Upper lobe of right lung (tissue), 1 donor: ENCODE results near the gene SLFN12. TPM values are rescaled to one million over a fixed set of nuclear protein-coding genes. Genes with fewer than 3 reads are reported as not detected.
"Not testable (repeated sequence)": the region's sequence is repeated elsewhere in the genome, so short reads cannot be mapped to it uniquely, and the experiment has no call there.

ENCODE experiments used
- ATAC-seq: fragments of 200-7000 bp; cut with Tn5 transposase; one replicate; pipeline ENCODE4 v1.9.1; 2020; ENCODE audit warnings: mild to moderate bottlenecking, moderate library complexity
- DNase-seq: peaks from one replicate; pipeline ENCODE4 v3.0.0-alpha.2; 2020
- H3K27ac ChIP-seq: fragments of 200-600 bp; one replicate; pipeline ENCODE4 v1.8.0; 2022
- H3K27me3 ChIP-seq: fragments of 200-600 bp; one replicate; pipeline ENCODE4 v1.8.0; 2022; ENCODE audit warnings: mild to moderate bottlenecking
- H3K36me3 ChIP-seq: fragments of 200-600 bp; one replicate; pipeline ENCODE4 v1.8.0; 2022
- H3K4me1 ChIP-seq: fragments of 200-600 bp; one replicate; pipeline ENCODE4 v1.8.0; 2022
- H3K4me3 ChIP-seq: fragments of 200-600 bp; one replicate; pipeline ENCODE4 v1.8.0; 2022; ENCODE audit warnings: mild to moderate bottlenecking
- H3K9me3 ChIP-seq: fragments of 200-600 bp; one replicate; pipeline ENCODE4 v1.8.0; 2022
- intact Hi-C: fragments of 100-400 bp; cut with DNase I; formaldehyde crosslinking; loops from one replicate; pipeline ENCODE4 v1.11.0; 2022
- total RNA-seq: library from RNA; stranded (reverse); fragmentation: NEBNext Ultra II Directional; extraction: Animal tissue kit (Norgen Biotek cat#: 25700); gene quantifications from one replicate; pipeline ENCODE4 v1.2.1, GENCODE V29; 2021
- TF ChIP-seq, protein P1 (sequence below): fragments of 200-600 bp; IDR thresholded peaks from one replicate; pipeline ENCODE4 v1.8.0; 2022; ENCODE audit warnings: antibody characterized with exemption
- donor health status: DM: no; HTN: yes; CAD: no; lungs with severe emphysema.

Gene SLFN12
- total RNA-seq, 1 donor from 2014 or later: 12.4 TPM

DNA sequence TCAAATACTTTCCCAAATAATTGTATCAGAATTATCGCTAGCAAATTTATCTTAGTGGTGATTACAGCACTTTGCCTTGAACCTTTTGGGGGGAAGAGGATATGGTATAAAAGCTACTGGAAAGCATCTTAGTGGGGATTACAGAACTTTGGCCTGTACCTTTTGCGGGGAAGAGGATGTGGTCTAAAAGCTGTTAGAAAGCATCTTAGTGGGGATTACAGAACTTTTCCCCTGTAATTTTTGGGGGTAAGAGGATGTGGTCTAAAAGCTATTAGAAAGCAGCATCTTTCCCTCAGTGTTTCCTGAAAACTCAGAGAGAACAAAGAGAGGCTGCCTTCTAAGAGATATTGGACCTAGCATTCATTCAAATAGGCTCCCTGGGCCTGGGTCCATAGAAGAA, 4.1 kb downstream of the SLFN12 start:
- H3K36me3 ChIP-seq: no peaks in the 10 kb centered on the region
- intact Hi-C loops: no loop called here
- H3K27me3 ChIP-seq: no peaks in the 10 kb centered on the region
- H3K4me1 ChIP-seq: peaks cover 19% of the 10 kb centered on the region
- TF ChIP-seq, protein P1, sequence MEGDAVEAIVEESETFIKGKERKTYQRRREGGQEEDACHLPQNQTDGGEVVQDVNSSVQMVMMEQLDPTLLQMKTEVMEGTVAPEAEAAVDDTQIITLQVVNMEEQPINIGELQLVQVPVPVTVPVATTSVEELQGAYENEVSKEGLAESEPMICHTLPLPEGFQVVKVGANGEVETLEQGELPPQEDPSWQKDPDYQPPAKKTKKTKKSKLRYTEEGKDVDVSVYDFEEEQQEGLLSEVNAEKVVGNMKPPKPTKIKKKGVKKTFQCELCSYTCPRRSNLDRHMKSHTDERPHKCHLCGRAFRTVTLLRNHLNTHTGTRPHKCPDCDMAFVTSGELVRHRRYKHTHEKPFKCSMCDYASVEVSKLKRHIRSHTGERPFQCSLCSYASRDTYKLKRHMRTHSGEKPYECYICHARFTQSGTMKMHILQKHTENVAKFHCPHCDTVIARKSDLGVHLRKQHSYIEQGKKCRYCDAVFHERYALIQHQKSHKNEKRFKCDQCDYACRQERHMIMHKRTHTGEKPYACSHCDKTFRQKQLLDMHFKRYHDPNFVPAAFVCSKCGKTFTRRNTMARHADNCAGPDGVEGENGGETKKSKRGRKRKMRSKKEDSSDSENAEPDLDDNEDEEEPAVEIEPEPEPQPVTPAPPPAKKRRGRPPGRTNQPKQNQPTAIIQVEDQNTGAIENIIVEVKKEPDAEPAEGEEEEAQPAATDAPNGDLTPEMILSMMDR: no peak
- H3K4me3 ChIP-seq: no peak overlapping the region
- no peak for DNase-seq
- no peak for ATAC-seq
- no peaks in the 10 kb centered on the region for H3K9me3 ChIP-seq
- H3K27ac ChIP-seq: no peak overlapping the region

DNA sequence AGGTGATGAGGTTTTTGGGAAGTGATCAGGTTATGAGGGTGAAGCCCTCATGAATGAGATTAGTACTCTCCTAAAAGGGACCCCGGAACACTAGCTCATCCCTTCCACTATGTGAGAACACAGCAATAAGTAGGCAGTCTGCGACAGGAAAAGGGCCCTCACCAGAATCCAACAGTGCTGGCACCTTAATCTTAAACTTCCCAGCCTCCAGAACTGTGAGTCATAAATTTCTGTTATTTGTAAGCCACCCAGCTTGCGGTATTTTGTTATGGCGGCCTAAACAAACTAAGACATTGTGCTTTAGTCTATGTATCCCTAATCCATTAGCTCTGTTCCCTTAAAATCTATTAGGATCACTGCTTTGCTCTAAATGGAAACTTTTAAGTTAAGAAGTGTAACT, 8.5 kb downstream of the SLFN12 start:
- H3K4me3 ChIP-seq: no peak overlapping the region
- no peaks in the 10 kb centered on the region for H3K9me3 ChIP-seq
- ATAC-seq (no peak), DNase-seq (no peak)
- intact Hi-C loops: no loop called here
- TF ChIP-seq, protein P1: no peak
- peaks cover 3% of the 10 kb centered on the region for H3K4me1 ChIP-seq
- no peak overlapping the region for H3K27ac ChIP-seq
- peaks cover 19% of the 10 kb centered on the region for H3K36me3 ChIP-seq
- H3K27me3 ChIP-seq: no peaks in the 10 kb centered on the region

DNA sequence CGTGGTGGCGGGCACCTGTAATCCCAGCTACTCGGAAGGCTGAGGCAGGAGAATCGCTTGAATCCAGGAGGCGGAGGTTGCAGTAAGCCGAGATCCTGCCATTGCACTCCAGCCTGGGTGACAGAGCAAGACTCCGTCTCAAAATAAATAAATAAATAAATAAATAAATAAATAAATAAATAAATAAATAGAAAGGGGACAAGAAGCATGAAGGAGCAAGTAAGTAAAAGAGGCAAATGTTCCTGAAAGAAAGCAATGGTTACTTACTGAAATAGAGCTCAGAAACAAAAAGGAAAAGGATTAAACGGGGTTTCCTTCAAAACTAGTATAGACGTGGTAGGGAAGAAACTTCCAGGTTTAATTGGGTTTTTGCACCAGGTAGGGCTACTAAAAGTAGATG, 11.2 kb downstream of the SLFN12 start:
- H3K27ac ChIP-seq, DNase-seq, ATAC-seq, H3K4me3 ChIP-seq, H3K9me3 ChIP-seq, H3K4me1 ChIP-seq, intact Hi-C loops, H3K27me3 ChIP-seq: not testable (repeated sequence)
- H3K36me3 ChIP-seq: peaks cover 19% of the 10 kb centered on the region

DNA sequence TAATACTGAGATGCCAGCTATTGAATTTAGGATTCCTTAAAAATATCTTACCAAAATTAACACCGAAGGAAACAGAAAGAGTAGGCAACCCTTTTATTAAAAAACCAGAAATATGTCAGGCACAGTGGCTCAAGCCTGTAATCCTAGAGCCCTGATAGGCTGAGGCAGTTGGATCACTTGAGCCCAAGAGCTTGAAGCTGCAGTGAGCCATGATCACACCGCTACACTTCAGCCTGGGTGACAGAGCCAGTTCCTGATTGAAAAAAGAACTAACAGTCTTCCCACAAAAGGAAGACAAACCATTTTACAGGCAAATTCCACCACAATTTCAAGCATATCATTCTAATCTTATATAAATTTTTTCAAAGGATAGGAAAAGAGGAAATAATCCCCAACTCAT, 15.6 kb downstream of the SLFN12 start:
- Histone ChIP-seq H3K27me3 (no peaks in the 10 kb centered on the region), H3K27ac (no peak overlapping the region), H3K4me3 (no peak overlapping the region), H3K4me1 (no peaks in the 10 kb centered on the region), H3K9me3 (no peaks in the 10 kb centered on the region), H3K36me3 (peaks cover 21% of the 10 kb centered on the region)
- DNase-seq (no peak), ATAC-seq (no peak)
- TF ChIP-seq, protein P1: no peak
- intact Hi-C loops: no loop called here

DNA sequence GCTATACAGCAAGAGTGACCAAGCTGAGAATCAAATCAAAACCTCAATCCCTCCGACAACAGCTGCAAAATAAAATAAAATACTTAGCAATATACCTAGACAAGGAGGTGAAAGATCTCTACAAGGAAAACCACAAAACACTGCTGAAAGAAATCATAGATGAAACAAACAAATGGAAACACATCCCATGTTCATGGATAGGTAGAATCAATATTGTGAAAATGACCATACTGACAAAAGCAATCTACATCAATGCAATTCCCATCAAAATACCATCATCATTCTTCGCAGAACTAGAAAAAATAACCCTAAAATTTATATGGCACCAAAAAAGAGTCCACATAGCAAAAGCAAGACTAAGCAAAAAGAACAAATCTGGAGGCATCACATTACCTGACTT, 17.6 kb downstream of the SLFN12 start:
- intact Hi-C loops: not testable (repeated sequence)

DNA sequence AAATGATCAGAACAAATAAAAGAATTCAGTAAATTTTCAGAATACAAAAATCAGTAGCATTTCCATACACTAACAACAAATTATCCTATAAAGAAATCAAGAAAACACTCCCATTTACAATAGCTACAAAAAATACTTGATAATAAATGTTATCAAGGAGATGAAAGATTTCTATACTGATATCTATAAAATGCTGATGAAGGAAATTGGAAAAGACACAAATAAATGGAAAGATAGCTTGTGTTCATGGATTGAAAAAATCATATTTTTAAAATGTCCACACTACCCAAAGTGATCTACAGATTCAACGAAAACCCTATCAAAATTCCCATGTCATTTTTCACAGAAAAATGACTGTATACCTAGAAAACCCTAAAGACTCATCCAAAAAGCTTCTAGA, 18.1 kb downstream of the SLFN12 start:
- Histone ChIP-seq H3K4me1 (no peaks in the 10 kb centered on the region), H3K4me3 (no peak overlapping the region), H3K9me3 (no peaks in the 10 kb centered on the region), H3K27ac (no peak overlapping the region), H3K27me3 (no peaks in the 10 kb centered on the region), H3K36me3 (peaks cover 32% of the 10 kb centered on the region)
- intact Hi-C loops: no loop called here
- ATAC-seq (no peak), DNase-seq (no peak)
- TF ChIP-seq, protein P1: no peak

More for the DNA sequence above, 17.6 kb downstream of the SLFN12 start:
- not testable (repeated sequence) for H3K4me1 ChIP-seq, H3K27ac ChIP-seq, H3K4me3 ChIP-seq, H3K27me3 ChIP-seq, ATAC-seq, H3K9me3 ChIP-seq, DNase-seq
- H3K36me3 ChIP-seq: peaks cover 35% of the 10 kb centered on the region

DNA sequence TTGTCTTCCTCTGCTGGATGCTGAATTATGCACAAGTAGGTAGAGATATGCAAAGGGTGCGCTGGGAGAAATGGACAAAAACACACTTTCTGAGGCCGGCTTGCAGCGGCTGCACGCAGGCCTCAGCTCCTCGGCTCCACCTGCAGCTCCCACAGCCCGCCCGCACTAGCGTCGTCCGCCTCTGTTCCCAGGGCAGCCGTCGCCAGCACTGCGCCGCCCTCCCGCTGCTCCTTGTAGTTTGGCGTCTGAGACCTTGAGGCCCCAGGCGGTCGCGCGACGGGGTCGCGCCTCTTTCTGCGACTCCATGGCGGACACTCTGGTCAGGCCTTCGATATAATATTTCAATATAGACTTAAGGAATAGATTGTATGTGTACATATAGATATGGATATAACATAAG, 24.8 kb downstream of the SLFN12 start:
- Histone ChIP-seq H3K9me3 (no peaks in the 10 kb centered on the region), H3K27me3 (no peaks in the 10 kb centered on the region), H3K27ac (no peak overlapping the region), H3K36me3 (peaks cover 36% of the 10 kb centered on the region), H3K4me3 (no peak overlapping the region), H3K4me1 (no peaks in the 10 kb centered on the region)
- DNase-seq (no peak), ATAC-seq (no peak)
- TF ChIP-seq, protein P1: no peak
- intact Hi-C loops: no loop called here
